ENCODE data around the gene SRSF5.
"Not testable (repeated sequence)": the region's sequence is repeated elsewhere in the genome, so short reads cannot be mapped to it uniquely, and the experiment has no call there.

The SRSF5 gene

DNA sequence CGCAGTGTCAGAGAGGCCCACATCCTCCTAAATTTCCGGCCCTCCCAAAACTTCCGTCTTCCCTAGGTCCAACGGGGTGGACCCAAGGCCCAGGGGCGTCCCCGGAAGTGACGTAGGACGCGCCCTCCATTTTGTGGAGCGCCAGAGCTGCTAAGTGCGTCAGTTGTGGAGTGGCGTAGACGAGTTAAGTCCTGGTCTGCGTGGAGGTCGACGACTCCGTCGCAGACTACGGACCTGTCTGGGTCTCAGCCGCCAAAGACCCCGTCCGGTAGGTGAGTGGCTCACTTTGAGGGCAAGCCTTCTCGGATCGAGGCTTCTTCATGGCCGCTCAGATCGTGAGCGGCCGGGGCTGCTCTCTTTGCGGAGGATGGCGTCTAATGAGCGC is at the start of gene SRSF5:
SRSF5 (plus strand) TSS at position 159 of the 385 bp plus-strand sequence. CDS start 1,015 bp downstream, outside the sequence.
- DNase-seq: peak; percentile 85 to 95

DNA sequence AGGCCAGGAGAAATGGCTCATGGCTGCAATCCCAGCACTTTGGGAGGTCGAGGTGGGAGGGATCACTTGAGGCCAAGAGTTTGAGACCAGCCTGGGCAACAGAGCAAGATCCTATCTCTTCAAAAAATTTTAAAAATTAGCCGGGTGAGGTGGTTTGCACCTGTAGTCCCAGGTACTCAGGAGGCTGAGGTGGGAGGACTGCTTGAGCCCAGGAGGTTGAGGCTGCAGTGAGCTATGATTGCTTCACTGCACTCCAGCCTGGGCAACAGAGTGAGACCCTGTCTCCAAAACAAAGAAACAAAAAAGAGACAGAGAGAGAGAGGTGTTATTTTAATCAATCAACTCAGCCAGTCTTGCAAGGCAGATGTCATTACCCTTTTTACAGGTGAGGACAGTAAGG is 48.3 kb upstream of the SRSF5 start:
- DNase-seq: not testable (repeated sequence)

DNA sequence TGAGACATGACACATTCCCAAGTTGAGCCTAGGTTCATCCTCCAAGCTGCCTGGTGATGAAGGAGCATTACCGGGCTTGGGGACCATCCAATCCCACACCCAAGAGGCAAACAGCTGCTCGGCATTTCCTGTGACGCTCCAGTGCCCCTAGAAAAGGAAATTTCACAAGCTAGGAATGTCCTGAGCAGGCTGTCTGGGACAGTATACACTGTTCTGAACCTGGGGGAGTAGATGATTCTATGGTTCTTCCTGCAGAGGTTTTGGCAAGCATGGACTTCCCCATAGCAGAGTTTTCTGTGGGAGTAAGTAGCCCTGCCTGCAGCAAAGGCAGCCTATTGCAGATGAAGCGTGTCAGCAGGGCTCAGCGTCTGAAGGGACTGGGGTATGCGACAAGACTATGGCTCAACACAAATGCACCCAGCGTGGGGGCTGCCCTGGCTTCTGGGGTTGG is 47.4 kb upstream of the SRSF5 start:
- no peak for DNase-seq

DNA sequence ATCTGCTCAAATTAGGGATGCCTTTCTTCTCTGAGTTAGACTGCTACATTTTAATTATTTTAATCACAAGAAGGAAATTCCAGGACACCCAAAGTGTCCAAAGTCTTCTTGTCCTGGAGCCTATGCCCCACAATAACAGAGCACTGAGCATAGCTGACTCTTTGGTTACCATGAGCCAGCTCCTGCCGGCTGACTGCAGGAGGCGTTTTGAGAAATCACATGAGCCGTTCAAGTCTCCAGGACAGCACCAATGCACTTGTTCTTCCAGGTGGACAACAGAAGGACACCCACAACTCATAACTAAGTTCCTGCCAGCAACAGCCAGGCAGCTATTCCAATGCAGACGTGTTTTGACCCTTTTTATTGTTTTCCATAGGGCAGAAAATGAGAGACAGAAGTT is 46.0 kb upstream of the SRSF5 start:
- DNase-seq: no peak

DNA sequence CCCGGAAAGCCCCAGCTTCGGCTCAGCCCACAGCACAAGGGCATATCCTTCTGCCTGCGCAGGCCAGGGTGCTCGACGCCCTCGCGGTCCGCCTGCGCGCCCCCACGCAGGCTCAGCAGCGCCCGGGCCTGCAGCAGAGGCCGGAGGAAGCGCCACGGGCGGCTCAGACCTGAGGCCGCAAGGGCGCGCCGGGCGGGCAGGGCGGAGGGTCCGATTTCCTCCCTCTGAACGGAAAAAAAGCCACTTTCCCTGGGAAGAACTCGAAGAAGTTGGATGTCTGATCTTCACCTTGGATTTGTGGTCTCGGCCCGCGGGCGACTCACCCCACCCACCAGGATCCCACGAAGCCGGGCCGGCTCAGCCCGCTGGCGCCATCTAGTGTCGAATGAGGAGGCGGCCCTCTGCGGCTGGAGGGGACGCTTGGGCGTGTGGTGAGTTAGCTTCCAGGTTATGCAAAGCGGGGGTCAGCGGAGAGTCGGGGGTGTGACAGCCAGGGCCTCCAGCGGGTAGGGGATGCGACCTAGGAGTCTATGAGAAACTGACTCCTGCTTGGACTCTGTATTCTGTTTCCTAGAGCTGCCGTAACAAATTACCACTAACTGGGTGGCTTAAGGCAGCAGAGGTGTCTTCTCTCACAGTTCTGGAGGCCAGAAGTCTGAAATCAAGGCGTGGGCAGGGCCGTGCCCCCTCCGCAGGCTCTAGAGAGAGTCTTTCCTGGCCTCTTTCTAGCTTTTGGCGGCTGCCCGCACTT is 40.0 kb upstream of the SRSF5 start:
- DNase-seq: peak; percentile 20 to 58

DNA sequence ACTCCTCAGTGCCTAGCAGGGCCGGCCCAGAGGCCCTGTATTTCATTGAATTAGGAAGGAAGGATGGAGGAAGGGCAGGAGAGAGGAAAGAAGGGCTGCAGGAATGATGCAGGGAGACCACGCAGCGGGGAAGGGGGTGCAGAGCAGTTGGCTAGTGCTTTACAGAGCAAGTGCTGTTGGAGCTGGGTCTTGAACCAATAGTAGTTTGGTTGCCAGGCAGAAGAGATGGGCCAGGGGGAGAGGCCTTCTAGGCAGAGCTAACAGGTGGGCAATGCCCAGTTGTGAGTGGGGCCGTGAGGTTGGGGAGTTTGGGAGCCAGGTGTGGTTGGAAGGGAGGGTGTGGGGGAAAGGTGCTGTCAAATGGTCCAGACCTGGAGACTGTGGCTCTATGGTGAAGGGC is 39.1 kb upstream of the SRSF5 start:
- no peak for DNase-seq

DNA sequence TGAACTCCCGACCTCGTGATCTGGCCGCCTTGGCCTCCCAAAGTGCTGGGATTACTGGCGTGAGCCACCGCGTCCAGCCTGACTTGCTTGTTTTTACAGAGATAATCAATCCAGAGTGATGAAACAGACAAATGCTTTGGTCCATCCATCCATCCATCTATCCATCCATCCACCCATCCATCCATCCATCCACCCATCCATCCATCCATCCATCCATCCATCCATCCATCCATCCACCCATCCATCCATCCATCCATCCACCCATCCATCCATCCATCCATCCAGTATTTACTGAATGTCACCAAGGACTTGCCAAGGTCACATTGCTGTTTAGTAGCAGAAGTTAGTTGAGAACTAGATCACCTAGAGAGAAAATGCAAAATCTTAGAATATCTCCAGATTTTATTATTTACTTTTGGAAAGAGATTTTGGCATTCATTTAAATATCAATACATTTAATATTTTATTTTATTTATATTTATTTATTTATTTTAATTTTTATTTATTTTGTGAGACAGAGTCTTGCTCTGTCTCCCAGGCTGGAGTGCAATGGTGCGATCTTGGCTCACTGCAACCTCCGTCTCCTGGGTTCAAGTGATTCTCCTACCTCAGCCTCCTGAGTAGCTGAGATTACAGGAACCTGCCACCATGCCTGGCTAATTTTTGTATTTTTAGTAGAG is 34.9 kb upstream of the SRSF5 start:
- DNase-seq: not testable (repeated sequence)

DNA sequence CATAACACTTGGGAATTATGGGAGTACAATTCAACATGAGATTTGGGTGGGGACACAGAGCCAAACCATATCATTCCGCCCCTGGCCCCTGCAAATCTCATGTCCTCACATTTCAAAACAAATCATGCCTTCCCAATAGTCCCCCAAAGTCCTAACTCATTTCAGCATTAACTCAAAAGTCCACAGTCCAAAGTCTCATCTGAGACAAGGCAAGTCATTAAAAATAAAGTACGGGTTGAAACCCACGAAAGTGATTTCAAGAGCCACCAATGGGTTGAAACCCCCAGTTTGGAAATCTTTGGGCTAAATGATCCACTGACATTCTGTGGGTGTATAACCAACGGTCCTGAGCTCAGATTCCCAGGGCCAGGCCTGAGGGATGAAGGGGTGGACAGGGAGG is 30.5 kb upstream of the SRSF5 start:
- DNase-seq: not testable (repeated sequence)

DNA sequence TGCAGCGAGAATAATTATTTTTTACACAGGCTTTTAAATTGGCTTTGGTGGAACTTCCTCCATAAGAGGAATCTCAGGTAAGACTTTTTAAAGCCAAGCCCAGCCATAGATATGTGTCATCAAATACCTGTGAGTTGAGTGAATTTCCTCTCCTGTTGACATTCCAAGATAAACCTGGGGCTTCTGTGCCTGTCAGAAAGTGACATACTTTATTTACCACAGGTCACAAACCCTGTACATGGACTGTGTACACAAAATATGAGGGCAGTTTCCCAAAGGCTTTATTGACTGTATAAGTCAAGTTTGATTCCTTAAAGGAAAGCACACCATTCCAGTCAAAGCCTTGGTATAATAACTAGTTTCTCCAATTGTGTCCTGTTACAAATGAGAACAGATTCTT is 25.9 kb upstream of the SRSF5 start:
- DNase-seq: no peak

DNA sequence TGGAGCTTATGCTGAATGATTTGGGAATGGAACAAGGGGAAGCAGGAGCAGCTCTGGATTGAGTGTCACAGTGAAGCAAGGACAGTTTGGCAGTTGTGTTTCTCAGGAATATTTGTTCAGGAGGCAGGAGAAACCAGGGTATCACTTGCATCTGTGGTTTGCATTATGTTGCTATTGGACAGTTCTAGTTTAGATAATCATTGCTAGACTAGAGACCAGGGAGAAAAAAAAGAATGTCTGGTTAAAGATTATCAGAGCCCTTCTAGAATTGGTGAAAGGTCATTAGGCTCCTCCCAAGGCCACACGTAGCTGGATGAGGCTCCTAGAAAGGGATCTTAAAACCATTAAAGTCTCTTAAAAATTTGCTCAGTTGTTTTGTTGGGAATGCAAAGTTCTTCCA is 17.0 kb upstream of the SRSF5 start:
- DNase-seq: no peak

DNA sequence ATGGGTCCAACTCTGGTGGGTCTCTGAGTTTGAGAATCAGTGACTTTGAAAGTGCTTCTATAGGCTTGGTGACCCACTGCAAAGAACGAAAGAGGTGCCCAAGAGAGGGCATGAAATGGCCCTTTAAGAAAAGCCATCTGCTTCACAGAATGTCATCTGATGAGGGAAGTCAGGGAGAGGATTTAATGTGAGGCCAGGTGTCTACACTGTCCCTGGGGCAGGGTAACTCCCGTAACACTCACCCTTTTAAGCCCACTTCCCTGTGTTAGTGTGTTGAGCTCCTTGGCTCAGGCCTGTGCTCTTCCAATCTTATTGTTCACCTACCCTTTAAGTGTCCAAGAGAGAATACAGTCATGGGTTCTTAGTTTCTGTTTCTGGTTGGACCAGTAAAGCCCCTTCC is 16.4 kb upstream of the SRSF5 start:
- DNase-seq: no peak

DNA sequence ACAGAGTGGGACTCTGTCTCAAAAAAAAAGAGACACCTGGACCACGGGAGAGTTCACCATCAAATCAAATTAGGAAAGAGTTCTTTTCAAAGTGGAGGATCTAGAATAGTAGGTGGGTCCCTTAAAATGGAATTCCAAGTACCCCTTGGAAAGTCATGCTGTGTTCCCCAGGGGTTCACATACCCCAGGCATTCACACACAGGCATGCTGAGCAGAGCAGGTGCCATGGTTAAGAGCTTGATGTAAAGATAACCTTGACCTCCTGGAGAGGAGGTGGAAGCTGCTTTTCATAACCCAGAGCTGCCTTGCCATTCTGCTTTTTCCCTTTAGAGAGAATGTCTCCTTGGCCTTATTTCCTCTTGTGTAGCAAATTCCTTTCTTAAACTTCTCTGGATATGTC is 14.2 kb upstream of the SRSF5 start:
- no peak for DNase-seq

DNA sequence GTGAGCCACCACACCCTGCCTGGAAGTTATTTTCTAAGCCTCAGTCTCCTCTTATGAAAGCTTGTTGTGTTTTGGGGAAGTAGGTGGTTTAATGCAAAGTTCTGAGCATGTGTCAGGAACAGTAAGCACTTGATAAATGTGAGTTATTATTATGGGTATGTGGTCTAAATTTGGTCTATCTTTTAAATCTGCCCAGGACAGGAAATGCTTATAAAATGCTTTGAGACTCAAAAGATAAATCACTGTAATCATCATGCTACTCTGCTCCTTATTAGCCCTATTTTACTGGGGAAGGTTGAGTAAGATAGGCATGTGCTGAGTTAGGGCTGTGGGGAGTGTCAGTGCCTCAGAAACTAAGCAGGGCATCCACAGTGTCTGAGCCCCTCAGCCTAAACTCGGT is 13.1 kb upstream of the SRSF5 start:
- no peak for DNase-seq

DNA sequence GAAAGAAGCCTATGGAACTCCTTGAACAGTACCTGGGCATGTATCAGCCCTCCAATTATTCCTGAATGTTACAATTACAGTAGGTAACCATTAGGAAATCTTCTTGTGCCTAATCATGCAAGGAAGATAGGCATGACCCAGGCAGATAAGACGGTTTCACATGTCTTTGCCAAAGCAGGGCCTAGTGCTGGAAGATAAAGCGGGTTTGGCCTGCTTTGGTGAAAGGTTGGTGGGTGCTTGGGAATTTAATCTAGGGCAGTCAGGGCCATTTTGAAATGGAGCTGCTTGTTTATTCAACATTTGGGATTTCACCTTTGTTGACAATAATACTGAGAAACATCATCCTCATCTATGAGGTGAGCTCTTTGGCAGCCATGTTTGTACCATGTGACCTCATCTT is 12.5 kb upstream of the SRSF5 start:
- no peak for DNase-seq

DNA sequence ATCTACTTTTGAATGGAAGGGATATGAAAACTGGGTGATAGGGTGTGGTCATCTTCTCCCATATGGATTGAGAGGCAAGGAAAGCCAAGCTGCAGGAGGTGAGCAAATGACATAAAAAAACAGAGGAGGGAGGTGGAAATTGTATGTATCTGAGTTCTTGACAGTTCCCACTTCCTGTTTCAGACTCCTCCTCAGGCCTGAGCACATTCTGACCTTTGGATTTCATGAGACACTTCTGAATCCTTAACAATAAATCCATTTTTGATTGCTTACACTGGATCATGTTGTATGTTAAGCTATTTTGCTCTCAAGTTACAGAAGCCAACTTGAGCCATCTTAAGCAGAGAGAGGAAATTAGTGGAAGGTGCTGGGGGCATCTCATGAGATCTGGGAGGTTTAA is 11.6 kb upstream of the SRSF5 start:
- DNase-seq: no peak

DNA sequence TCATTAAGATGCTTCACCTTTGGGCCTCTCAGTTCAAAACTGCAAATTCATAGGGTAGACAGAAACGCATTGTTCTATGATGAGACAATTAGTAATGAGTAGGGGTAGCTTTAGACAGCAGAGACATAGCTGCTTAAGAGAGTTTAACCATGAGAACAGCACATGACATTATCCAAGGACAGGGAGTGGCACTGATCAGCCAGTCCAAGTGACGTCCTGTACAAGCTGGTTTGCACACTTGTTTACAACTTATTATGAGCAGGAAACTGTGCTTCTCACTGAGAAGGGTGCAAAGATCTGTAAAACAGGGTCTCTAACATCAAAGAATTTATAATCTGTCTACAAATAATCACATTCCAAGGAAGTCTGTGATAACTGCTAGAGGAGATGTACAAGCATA is 11.2 kb upstream of the SRSF5 start:
- DNase-seq: no peak

DNA sequence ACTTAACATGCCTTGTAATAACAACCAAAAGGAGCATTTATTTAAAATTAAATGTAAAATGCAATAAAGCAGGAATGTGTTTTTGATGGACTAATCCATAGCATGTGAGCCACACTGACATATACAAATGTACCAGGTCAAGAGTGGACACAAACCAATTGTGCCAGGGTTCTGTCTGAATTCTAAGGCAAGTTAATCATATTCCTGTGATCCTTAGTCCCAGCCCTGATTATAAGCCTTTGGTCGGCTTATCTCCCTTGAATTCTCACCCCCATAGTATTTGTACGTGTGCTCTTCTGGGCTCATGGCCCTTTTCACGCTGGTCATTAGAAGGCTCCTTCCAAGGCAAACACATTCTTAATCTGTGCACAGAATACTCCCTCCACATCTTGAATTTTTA is 10.6 kb upstream of the SRSF5 start:
- DNase-seq: no peak

DNA sequence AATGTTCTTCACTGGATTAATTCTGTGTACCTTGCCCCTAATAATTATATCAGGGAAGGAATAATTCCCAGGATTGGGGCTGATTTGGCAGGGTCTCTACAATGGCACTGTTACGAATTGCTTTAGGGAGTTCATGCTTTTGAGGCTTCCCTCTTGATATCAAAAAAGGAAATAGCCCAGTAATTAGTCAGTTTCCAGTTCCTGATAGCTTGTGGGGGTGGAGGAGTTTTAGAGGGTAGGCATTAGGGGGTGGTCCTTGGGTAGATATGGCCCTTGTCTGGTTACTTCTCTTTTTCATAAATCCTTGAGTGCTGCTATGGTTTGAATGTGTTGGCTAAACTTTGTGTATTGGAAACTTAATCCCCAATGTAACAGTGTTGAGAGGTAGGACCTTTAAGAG is 6.1 kb upstream of the SRSF5 start:
- no peak for DNase-seq

DNA sequence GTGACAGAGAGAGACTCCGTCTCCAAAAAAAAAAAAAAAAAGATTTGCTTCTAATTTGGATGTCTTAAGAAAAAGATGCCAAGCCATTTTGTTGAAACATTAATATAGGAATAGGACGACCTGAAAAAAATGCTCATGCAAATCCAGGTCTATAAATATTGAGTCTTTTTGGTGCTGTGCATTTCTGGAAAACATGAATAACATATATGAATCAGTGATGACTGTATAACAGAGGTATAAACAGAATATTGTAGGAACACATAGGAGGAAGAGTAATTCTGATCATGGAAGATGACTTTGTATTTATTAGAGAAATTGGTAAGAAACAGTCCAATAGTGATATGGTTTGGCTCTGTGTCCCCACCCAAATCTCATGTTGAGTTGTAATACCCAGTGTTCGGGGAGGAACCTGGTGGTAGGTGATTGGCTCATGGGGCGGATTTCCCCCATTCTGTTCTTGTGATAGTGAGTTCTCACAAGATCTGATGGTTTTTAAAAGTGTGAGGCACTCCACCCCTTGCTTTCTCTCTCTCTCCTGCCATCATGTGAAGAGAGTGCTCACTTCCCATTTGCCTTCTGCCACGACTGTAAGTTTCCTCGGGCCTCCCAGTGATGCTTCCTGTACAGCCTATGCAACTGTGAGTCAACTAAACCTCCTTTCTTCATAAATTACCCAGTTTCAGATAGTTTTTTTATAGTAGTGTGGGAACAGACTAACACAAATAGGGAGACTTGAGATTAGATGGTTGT is 3.0 kb upstream of the SRSF5 start:
- DNase-seq: no peak

DNA sequence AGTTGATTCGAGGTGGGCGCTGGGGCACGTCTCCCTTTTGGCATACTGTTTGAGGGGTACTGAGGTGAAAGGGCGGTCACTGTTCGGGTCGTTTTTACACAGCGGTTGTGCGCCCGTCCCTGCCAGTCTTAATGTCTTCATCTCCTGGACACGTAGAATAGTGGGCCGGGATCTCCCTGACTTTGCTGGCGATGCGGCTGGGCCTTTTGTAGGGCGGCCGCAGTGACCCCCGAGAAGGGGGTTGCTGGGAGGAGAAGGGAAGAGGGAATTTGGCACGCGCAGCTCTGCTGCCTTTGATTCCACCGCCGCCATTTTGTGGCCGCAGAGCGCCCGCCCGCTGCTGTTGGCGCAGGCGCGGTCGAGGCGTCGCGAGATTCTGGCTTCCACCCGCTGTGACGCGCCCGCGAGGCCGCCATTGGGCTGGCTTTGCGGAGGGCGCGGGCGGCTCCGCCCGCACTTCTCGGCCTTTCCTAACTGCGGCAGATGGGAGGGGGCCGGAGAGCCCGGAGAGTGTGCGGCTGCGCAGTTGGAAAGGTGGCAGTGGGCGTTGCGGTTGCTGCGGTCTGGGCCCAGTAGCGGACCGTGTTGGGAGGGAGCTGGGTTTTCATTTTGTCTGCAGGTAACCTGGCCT is 542 bp downstream of the SRSF5 start:
- peak; percentile 85 to 93 for DNase-seq

DNA sequence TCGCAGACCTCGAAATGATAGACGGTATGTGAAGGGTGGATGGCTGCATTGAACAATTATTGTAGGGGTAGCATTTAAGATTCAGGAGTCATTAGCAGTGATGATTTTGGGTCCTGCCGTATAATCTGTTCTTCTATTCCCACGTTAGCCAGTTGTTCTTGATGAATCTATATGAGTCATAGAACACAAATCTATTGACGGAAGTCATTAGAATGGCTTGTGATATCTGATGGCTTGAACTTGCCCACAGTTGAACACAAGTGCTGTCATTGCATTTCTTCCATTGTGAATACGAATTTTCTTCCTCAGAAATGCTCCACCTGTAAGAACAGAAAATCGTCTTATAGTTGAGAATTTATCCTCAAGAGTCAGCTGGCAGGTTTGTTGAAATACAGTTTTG is 1.9 kb downstream of the SRSF5 start:
- no peak for DNase-seq

DNA sequence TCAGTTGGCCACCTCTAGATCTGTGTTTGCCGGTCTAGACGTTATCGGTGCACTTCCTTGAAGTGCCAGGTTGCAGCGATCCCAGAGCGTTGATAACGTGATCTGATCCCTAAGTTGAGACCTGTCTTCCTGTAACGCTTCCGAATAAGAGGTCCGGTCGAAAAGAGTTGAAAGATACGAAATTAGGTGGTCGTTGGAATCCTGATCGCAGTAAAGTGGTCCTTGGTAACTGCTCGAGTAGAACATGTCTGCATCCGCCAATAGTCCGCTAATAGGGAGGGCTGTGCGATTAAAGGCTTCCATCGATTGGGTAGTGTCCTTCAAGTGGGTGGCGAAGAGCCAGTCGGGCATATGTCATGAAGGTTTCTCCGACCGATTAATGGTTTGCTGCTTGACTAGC is 2.7 kb downstream of the SRSF5 start:
- DNase-seq: no peak

DNA sequence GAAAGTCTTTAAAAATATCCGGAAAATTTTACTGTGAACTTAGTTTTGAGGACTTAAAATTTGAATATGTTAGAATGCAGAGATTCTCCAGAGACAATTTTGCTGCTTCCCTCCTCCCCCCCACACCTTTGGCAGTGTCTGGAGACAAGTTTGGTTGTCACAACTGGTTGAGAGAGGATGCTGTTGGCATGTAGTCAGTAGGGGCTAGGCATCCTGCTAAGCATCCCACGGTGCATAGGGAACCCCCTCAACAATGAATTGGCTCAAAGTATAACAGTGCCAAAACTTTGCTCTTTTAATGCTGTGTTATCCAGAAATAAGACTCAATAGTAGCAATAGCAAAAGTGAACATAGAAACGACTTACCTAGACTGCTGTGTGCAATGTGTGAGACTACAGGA is 3.6 kb downstream of the SRSF5 start:
- DNase-seq: no peak

DNA sequence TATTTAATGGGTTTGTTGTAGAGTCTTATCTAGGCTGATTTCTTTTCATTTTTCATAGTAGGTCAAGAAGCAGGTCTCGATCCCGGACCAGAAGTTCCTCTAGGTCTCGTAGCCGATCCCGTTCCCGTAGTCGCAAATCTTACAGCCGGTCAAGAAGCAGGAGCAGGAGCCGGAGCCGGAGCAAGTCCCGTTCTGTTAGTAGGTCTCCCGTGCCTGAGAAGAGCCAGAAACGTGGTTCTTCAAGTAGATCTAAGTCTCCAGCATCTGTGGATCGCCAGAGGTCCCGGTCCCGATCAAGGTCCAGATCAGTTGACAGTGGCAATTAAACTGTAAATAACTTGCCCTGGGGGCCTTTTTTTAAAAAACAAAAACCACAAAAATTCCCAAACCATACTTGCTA is 4.2 kb downstream of the SRSF5 start:
- no peak for DNase-seq
